Suprapubic skin (tissue), 4 donors: ENCODE measurements around the gene HLA-DOB. TPM values are rescaled to one million over a fixed set of nuclear protein-coding genes. Genes with fewer than 3 reads are reported as not detected.
"Not testable (repeated sequence)": the region's sequence is repeated elsewhere in the genome, so short reads cannot be mapped to it uniquely, and the experiment has no call there.

Experiments
- DNase-seq, 2 donors: peaks; one replicate each; pipeline ENCODE4 v3.0.0-alpha.2; 2019; ENCODE audit warnings: low spot score in 2 of 2
- H3K27ac ChIP-seq: fragments of 200-600 bp; sonication (generic); one replicate; pipeline ENCODE4 v1.5.1; 2019
- H3K27me3 ChIP-seq: fragments of 200-600 bp; sonication (generic); one replicate; pipeline ENCODE4 v1.5.1; 2019
- H3K36me3 ChIP-seq: fragments of 200-600 bp; sonication (generic); one replicate; pipeline ENCODE4 v1.5.1; 2019
- H3K4me1 ChIP-seq: fragments of 200-600 bp; sonication (generic); one replicate; pipeline ENCODE4 v1.5.1; 2019
- H3K4me3 ChIP-seq: fragments of 200-600 bp; sonication (generic); one replicate; pipeline ENCODE4 v1.5.1; 2019; ENCODE audit warnings: mild to moderate bottlenecking
- H3K9me3 ChIP-seq: fragments of 200-600 bp; sonication (generic); one replicate; pipeline ENCODE4 v1.5.1; 2019
- EP300 ChIP-seq: sonication (generic); formaldehyde crosslinking; IDR thresholded peaks from one replicate; pipeline ENCODE4 v1.6.1; 2017; ENCODE audit warnings: antibody characterized with exemption
- POLR2A ChIP-seq, 2 donors: fragments of 450-650 bp; IDR thresholded peaks; one replicate each; pipeline ENCODE4 v1.6.1; 2017; ENCODE audit warnings: antibody characterized with exemption in 2 of 2, mild to moderate bottlenecking in 2 of 2, moderate library complexity in 2 of 2
- POLR2AphosphoS5 ChIP-seq, 3 donors: sonication (generic); formaldehyde crosslinking; IDR thresholded peaks; one replicate each; pipeline ENCODE4 v1.6.1; 2017; ENCODE audit warnings: antibody characterized with exemption in 3 of 3
- WGBS: methylation state at CpG from one replicate; pipeline ENCODE4 v1.1.5; 2018; 5-methylcytosine and 5-hydroxymethylcytosine counted together
- total RNA-seq, 4 donors: library from RNA; depleted of rRNA; stranded (reverse); fragments of >200 nt; gene quantifications; one replicate each; pipeline ENCODE4 v1.1.0, GENCODE V29; 2016
- TF ChIP-seq, protein P1 (sequence below), 2 donors: fragments of 200-600 bp in 1 of 2; fragments of 450-650 bp in 1 of 2; sonication (generic) in 1 of 2; IDR thresholded peaks; one replicate each; pipeline ENCODE4 v1.5.1; 2016 to 2019; ENCODE audit warnings: antibody characterized with exemption in 2 of 2, mild to moderate bottlenecking in 1 of 2, moderate library complexity in 1 of 2

Gene HLA-DOB
- total RNA-seq, 4 donors from 2014 or later = 1.6 to 5.1 (median 2.7) TPM

DNA sequence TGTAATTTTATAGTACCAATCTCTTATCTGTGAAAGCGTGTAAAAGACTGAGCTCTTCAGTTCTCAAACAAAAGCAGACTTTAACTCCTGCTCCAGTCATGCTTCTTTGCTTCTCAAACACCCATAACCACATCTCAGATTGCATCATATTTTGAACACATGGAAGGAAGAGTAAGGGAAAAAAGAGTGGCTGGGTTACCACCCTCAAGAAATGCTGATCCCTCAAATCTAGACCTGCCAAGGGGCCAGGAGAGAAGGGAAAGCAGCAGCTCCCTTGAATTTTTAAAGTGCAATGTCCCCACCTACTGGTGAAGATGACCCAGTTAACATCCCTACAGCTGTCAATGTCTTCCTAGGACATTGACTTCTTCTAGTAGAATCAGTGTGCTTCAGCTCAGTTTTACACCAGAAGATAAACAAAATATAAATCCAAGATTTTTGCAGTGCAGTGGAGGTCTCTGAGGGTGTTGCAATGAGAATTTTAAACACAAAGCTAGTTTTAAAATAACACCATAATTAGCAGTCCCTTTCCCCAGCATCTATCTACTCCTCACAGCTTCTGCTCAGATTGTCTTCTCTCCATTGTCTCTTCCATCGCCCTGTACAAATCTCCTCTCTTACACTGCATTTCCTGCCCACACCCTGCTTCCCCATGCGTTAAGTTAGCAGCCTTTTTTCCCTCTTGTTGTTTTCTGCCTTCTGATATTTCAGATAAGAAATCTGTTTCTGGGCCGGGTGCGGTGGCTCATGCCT lies 30.8 kb downstream of the HLA-DOB start:
- TF ChIP-seq, protein P1, sequence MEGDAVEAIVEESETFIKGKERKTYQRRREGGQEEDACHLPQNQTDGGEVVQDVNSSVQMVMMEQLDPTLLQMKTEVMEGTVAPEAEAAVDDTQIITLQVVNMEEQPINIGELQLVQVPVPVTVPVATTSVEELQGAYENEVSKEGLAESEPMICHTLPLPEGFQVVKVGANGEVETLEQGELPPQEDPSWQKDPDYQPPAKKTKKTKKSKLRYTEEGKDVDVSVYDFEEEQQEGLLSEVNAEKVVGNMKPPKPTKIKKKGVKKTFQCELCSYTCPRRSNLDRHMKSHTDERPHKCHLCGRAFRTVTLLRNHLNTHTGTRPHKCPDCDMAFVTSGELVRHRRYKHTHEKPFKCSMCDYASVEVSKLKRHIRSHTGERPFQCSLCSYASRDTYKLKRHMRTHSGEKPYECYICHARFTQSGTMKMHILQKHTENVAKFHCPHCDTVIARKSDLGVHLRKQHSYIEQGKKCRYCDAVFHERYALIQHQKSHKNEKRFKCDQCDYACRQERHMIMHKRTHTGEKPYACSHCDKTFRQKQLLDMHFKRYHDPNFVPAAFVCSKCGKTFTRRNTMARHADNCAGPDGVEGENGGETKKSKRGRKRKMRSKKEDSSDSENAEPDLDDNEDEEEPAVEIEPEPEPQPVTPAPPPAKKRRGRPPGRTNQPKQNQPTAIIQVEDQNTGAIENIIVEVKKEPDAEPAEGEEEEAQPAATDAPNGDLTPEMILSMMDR (IDR thresholded peaks at IDR 0.05) = peak; percentile 51 to 59
- no peak for TF ChIP-seq POLR2AphosphoS5 (IDR thresholded peaks at IDR 0.05)
- Histone ChIP-seq H3K4me3 (no peak overlapping the region), H3K27me3 (peaks cover 9% of the 10 kb centered on the region), H3K36me3 (no peaks in the 10 kb centered on the region), H3K4me1 (peaks cover 6% of the 10 kb centered on the region), H3K27ac (no peak overlapping the region), H3K9me3 (no peaks in the 10 kb centered on the region)
- no peak for DNase-seq
- WGBS = 43% methylated on average over 5 of the region's 5 CpGs

DNA sequence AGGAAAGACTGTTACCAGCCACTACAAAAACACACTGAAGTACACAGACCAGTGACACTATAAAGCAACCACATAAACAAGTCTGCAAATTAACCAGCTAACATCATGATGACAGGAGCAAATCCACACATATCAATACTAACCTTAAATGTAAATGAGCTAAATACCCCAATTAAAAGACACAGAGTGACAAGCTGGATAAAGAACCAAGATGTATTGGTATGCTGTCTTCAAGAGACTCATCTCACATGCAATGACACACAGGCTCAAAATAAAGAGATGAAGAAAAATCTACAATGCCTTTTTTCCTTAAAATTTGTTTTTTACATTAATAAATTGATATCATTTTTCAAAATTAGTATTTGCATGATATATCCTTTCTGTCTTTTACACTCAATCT lies 33.9 kb downstream of the HLA-DOB start:
- not testable (repeated sequence) for DNase-seq, H3K27ac ChIP-seq

DNA sequence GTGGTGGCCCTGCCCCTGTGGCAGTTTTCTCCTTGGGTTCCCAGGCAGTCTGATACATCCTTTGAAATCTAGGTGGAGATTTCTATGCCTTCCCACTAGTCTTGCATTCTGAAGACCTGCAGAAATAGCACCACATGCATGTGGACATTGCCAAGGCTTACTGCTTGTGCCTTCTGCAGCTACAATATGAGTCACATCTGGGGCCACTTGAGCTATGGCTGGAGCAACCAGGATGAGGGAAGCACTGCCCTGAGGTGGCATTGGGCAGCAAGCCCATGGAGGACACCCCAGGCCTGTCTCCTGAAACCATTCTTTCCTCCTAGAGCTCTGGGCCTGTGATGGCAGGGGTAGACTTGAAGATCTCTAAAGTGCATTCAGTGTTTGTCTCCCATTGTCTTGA lies 37.8 kb downstream of the HLA-DOB start:
- no peaks in the 10 kb centered on the region for H3K4me1 ChIP-seq
- no peak for DNase-seq

More for the DNA sequence above, 33.9 kb downstream of the HLA-DOB start:
- H3K27me3 ChIP-seq, H3K4me1 ChIP-seq, H3K36me3 ChIP-seq, H3K4me3 ChIP-seq, H3K9me3 ChIP-seq: not testable (repeated sequence)

DNA sequence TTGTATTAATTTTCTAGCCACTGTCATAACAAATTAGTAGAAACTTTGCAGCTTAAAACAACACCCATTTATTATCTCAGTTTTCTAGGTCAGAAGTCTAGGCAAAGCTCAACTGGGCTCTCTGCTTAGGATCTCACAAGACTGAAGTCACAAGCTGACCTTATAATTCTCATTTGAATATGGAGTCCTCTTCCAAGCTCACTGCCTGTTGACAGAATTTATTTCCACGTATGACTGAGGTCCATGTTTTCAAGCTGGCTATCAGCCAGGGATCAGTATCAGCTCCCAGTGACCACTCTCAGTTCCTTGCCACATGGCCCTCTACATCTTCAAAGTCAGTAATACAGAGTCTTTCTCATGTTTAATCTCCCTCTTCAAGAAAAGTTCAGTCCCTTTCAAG lies 41.7 kb downstream of the HLA-DOB start:
- H3K36me3 ChIP-seq = no peaks in the 10 kb centered on the region
- no peak overlapping the region for H3K27ac ChIP-seq
- no peak for TF ChIP-seq EP300
- no peak for TF ChIP-seq POLR2A (IDR thresholded peaks at IDR 0.05)
- TF ChIP-seq POLR2AphosphoS5 (IDR thresholded peaks at IDR 0.05) = no peak
- TF ChIP-seq, protein P1 (IDR thresholded peaks at IDR 0.05) = no peak
- peaks cover 8% of the 10 kb centered on the region for H3K27me3 ChIP-seq
- no peak for DNase-seq
- no peaks in the 10 kb centered on the region for H3K9me3 ChIP-seq
- 5% methylated on average over 1 of the region's 1 CpG for WGBS
- no peaks in the 10 kb centered on the region for H3K4me1 ChIP-seq
- H3K4me3 ChIP-seq = no peak overlapping the region

More for the DNA sequence above, 37.8 kb downstream of the HLA-DOB start:
- no peak for TF ChIP-seq EP300
- TF ChIP-seq POLR2A (IDR thresholded peaks at IDR 0.05) = no peak
- TF ChIP-seq, protein P1 (IDR thresholded peaks at IDR 0.05) = no peak
- no peak for TF ChIP-seq POLR2AphosphoS5 (IDR thresholded peaks at IDR 0.05)
- Histone ChIP-seq H3K27ac (no peak overlapping the region), H3K4me3 (no peak overlapping the region), H3K9me3 (no peaks in the 10 kb centered on the region), H3K27me3 (no peaks in the 10 kb centered on the region), H3K36me3 (no peaks in the 10 kb centered on the region)

DNA sequence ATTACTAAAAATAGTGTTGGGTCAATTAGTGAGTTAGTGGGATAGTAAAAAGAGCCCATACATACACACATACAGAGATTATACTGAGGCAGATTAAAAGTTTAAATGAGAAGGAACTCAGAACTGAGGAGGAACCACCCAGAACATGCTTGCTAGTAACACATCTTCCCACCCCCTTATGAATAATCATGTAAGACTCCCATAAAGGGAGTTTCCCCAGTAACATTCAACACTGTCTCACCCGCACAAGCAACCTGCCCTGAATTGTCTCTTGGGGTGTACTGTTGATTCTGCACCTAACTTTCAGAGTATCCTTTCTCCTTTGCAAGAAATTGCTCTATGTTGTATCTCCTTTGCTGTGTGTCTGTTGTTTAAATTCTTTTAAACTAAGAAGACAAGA lies 42.4 kb downstream of the HLA-DOB start:
- Histone ChIP-seq H3K4me3 (no peak overlapping the region), H3K4me1 (no peaks in the 10 kb centered on the region), H3K36me3 (no peaks in the 10 kb centered on the region), H3K9me3 (no peaks in the 10 kb centered on the region), H3K27me3 (peaks cover 10% of the 10 kb centered on the region), H3K27ac (no peak overlapping the region)
- DNase-seq = no peak
- 44% methylated on average over 1 of the region's 1 CpG for WGBS
- TF ChIP-seq POLR2AphosphoS5 (IDR thresholded peaks at IDR 0.05) (no peak), POLR2A (IDR thresholded peaks at IDR 0.05) (no peak), EP300 (no peak)
- TF ChIP-seq, protein P1 (IDR thresholded peaks at IDR 0.05) = no peak

DNA sequence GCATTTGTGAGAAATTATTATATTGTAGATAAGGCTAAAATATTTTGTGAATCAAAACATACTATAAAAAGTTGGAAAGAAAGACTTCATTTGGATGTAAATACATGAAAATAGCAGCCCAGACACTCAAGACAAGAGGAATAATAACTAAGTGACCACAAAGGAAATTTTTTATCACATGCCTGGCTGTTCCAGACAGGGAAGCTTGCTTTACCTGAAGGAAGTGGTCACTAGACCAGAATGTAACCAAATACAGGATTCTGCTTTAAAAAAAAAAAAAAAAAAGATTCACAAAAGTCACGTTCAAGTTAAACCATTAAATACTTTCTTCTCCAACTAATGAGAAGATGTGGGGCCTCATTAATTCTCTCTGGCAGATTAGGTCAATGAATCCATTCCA lies 44.1 kb downstream of the HLA-DOB start:
- WGBS = 35% methylated on average over 1 of the region's 1 CpG

More for the DNA sequence above, 44.1 kb downstream of the HLA-DOB start:
- Histone ChIP-seq H3K4me3 (no peak overlapping the region), H3K27me3 (peaks cover 22% of the 10 kb centered on the region), H3K27ac (no peak overlapping the region), H3K36me3 (no peaks in the 10 kb centered on the region), H3K9me3 (no peaks in the 10 kb centered on the region), H3K4me1 (no peaks in the 10 kb centered on the region)
- TF ChIP-seq, protein P1 (IDR thresholded peaks at IDR 0.05) = no peak
- no peak for TF ChIP-seq EP300
- TF ChIP-seq POLR2AphosphoS5 (IDR thresholded peaks at IDR 0.05) = no peak
- no peak for TF ChIP-seq POLR2A (IDR thresholded peaks at IDR 0.05)
- DNase-seq = no peak
